GM18517 (cell line): ENCODE measurements around the gene TMEM86B.

Source experiments
- ATAC-seq: cut with Tn5 transposase; IDR thresholded peaks from one replicate; pipeline ENCODE4 v1.9.1; 2021; ENCODE audit warnings: mild to moderate bottlenecking, moderate library complexity; ENCODE audit not compliant: unreplicated experiment

Gene TMEM86B

DNA sequence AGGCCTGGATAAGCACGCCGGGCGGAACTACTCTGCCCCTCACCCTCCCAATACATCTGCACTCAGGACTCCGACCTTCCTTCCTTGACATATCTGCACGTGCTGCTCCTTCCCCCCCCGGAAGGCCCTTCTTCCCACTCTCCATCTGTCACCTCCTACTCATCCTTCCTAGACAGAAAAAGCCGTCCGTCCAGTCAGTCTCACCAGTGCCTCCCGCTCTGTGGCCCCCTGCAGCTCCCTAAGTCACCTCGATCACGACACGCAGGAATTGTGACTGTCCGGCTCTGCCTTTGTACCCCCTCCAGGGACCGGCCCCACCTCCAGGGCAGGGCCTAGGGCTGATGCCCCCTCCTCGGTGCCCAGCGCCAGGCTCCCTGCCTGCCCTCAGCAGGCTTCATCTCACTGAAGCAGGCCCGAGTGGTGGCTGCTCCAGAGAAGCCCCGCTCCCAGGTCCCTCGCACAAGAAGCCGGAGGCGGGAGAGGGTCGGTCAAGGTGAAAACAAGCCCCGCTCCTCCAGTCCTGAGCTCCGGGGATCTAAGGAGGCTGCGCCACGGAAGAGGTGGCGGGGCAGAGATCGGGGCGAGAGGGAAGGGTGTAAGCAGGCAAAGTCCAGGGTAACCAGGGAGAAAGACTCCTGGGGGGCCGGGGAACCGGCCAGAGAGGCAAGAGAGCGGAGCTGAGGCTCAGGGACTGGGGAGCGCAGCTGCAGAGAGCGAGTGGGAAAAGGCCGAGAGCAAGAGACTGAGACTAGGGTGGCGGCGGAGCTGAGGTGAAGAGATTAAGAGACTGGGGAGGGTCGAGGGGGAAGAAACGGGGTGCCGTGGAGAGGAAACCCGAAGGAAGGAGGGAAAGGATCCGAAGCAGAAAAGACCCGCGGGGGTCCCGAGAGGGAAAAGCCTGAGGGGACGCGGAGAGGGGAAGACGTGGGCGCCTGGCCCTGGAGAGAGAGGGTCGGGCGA lies 29.2 kb upstream of the TMEM86B start:
- no peak for ATAC-seq

GRCh38 chr19:55256562-55257460 lies 28.2 kb upstream of the TMEM86B start:
- no peak for ATAC-seq

- ATAC-seq: no peak
Measured at GRCh38 chr19:55255618-55256423, 27.3 kb upstream of the TMEM86B start.

- no peak for ATAC-seq
Measured at GRCh38 chr19:55254625-55254977, 26.0 kb upstream of the TMEM86B start.

DNA sequence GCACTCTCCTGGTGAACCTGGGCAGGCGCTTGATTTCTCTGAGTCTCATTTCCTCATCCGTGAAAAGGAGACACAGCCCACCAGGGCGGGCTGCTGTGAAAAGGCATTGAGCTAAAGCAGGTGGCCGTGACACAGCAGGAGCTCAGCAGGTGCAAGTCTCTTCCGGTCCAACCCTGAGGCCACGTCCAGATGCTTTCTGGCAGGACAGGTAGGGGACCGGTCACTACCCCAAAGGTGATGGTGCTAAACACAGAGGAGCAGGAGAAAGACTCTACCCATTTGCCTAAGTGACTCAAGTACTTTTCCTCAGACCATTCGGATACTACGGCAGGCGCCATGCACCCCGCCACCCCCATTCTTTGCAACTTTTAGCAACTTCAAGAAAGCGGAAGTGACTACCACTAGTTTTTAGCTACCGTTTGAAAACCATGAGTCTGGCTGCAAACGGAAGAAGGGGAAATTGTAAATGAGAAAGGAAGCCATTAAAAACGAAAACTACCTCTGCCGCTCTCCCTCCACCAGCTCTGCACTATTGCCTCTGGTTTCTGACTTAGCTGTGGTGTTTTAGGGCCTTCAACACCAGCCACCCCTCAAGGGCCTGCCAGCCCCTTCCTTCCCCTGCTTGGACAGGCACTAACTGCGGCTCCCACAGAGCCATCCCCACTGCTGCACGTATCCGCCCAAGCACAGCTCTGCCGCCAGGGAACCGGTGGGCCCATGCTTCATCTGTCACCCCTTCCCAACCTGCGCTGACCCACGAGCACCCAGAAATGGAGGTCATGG lies 25.5 kb upstream of the TMEM86B start:
- ATAC-seq: no peak

DNA sequence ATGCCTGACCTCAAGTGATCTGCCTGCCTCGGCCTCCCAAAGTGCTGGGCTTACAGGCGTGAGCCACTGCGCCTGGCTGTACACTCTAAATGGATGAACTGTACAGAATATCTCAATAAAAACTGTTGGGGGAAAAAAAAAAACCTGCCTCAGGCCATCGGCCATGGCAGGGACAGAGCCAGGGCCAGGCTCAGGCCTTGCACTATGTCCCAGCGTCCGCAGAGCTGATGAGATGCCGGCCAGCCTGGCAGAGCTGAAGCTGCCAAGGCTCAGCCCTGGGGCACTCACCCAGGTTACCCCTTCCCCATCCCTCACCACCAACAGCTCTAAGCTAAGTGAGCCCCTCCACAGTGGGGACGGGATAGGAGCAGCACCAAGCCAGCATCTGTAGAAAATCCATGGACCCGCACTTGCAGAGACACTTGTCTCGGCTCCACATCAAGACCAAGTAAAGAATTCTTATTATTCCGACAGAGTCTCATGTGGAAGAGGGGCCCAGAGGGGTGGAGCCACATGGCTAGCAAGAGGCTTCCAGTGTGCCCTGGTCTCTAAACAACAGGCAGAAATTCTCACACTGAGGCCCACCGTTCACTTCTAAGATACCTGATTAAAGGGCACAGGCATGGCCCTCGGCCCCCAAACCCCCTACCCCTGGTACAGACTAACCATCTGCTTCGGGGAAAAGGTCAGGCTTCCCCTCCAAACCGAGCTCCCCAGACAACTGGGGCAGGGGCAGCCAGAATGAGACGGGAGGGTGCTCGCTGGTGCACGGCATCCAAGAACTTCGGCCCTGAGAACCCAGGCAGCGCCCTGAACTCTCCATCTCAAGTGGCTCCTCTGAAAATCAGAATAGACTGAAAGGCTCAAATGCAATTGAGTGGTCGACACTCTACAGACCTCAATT lies 24.4 kb upstream of the TMEM86B start:
- ATAC-seq: no peak

- no peak for ATAC-seq
Measured at GRCh38 chr19:55251341-55252081, 22.9 kb upstream of the TMEM86B start.

DNA sequence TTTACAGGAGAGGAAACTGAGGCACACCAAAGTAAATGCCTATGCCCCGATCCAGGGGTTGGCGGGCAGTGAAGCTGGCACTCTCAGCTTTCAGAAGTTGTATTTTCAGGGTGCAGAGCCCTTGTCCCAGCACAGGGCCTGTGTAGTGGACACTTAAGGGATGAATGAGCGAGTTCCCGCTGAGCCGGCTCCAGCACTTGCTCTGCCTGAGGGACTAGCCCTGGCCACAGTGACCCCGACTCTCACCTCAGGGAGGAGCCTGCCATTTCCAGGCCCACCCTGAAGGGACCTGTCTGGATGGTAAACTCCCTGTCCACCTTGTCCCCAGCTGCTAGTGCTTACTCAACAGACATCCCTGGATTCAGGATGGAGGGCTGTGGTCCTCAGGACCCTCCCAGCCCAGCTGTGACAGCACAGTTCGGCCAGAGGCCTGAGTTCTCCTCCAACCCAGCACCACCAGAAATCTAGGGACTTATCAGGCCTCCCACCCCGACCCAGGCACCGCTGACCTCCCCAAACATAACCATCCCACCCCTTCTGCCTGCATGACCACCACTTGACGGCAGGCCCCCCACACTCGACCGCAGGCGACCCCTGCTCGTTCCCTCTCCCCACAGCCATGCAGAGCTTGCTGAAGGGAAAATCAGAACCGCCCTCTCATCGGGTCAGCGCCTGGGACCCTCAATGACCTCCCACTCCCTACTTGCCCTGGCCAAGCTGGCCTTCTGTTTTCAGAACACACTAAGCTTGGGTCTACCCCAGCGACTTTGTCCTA lies 21.9 kb upstream of the TMEM86B start:
- no peak for ATAC-seq

DNA sequence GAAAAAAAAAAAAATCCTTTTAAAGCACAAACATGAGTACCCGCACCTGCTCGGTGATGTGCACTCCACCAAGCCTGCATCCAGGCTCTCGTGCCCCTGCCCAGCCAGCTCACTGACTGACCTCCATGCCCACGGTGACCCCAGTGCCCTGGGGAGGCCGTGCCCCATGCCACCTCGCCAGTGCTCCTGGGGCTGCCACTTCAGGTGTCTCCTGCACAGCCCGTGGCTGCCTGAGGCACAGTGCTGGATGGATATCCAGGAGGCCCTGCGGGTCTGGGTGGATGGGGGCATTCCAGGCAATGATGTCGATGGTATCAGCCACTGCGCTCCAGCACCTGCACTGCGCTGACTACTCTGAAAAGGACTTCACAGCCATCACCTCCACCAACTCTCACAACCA lies 21.3 kb upstream of the TMEM86B start:
- no peak for ATAC-seq

- ATAC-seq: no peak
Measured at GRCh38 chr19:55248704-55249103, 20.1 kb upstream of the TMEM86B start.

DNA sequence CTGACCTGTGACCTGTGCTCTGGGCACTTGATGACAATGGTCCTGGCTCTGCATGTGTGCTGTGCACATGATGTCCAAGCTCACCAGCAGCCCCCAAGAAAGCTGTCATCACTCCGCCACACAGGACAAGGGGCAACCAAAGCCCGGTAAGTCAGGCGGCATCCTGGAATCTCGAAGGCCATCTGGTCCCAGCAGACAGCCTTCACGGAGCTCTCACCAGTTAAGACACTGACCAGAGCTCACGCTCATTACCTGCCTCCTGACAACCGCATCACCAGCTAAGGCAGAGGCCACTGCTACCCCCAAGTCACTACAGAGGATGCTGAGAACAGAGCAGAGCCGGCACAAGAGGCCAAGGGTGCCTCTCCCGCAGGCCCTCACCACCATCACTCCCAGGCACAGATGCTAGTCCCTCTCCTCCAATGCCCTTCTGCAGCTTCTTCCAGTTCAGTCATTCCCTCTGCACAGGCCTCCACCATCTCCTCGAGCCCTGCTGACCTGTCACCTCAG lies 19.7 kb upstream of the TMEM86B start:
- ATAC-seq: no peak

DNA sequence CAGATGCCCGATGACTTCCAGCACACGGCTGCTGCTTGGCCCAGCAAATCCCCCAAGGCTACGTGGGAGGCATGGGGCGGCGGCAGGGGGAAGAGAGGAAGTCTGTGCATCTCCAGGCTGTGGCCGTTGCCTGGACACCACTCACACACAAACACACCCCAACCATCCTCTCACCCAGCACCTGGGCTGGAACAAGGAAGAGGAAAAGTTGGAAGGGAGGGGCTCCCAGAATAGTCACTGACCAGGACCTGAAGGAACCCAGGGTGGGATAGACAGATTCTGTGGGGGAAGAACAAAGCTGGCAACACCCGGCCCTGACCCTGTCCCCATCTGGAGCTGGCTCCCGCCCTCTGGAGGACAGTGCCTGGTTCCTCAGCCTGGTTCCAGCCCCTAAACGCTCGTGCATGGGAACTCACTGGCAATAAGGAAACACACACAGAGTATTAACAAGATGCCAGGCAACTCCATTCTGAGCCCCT lies 19.1 kb upstream of the TMEM86B start:
- ATAC-seq: no peak

GRCh38 chr19:55246462-55247451 lies 18.2 kb upstream of the TMEM86B start:
- ATAC-seq: no peak

DNA sequence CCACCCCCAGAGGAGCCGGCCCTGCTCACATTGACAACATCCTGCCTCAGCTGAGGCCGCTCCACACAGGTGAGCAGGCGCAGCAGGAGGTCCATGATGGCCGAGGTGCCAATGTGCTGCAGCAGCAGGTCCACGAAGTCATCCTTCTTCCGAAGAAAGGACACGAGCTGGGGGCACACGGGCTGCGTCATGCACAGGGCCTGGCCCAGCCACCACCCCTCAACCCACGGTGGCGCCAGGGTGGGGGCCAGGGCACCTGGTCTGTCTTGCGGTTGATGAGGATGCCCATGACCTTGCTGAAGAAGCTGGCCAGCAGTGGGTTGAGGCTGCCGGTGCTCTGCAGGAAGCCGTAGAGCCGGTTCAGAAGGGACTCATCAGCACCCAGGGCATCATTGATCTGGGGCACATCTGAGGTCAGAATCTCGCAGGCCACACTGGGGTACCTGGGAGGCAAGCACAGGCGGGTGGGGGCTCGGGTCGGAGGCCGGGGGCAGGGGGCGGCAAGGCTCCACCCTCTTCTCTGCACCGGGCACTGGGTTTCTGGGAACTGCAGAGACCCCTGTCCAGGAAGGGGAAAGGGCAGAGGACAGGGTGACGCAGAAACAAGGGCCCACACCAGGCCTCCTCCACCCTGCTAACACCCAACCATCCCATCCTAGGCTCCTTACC lies 16.8 kb upstream of the TMEM86B start:
- no peak for ATAC-seq

- no peak for ATAC-seq
Measured at GRCh38 chr19:55244004-55244680, 15.6 kb upstream of the TMEM86B start.
